B cell (primary cell): ENCODE results near the gene MGAT1. TPM values are rescaled to one million over a fixed set of nuclear protein-coding genes. Genes with fewer than 3 reads are reported as not detected.

Source experiments
- ATAC-seq: fragments of 200-7000 bp; cut with Tn5 transposase; one replicate; pipeline ENCODE4 v1.10.0; 2021; ENCODE audit warnings: low read depth, mild to moderate bottlenecking, moderate number of reproducible peaks, moderate library complexity
- CTCF ChIA-PET: fragments of 350-600 bp; sonication (Branson Sonifier 250); formaldehyde crosslinking; loops from one replicate; lab custom pipeline; 2021; ENCODE audit warnings: antibody characterized with exemption, inconsistent platforms; lab: Charles Lee
- POLR2A ChIA-PET: fragments of 350-600 bp; sonication (Branson Sonifier 250); formaldehyde crosslinking; loops from one replicate; lab custom pipeline; 2021; ENCODE audit warnings: antibody characterized with exemption; lab: Charles Lee
- DNase-seq: peaks from one replicate; pipeline ENCODE4 v3.0.0; 2013
- H2AFZ ChIP-seq: 2 replicates; pipeline ENCODE4 v1.6.1; 2012; ENCODE audit warnings: mild to moderate bottlenecking, low read depth, low read length; ENCODE audit not compliant: insufficient read depth, poor library complexity, severe bottlenecking
- H3K27ac ChIP-seq, 2 donors: 1 replicate in 1 of 2; 2 replicates in 1 of 2; pipeline ENCODE4 v1.5.1; 2012 to 2013; ENCODE audit warnings: low read length in 2 of 2, mild to moderate bottlenecking in 2 of 2, moderate library complexity in 1 of 2
- H3K27me3 ChIP-seq, 4 experiments: fragments of 200-600 bp in 1 of 4; sonication (generic) in 1 of 4; replicated peaks in 1 of 4; 1 replicate in 2 of 4; 2 replicates in 2 of 4; pipeline versions ENCODE4 v1.6.1 to v1.7.0; 2013 to 2016; ENCODE audit warnings: low read length in 3 of 4, mild to moderate bottlenecking in 2 of 4, mixed read lengths in 1 of 4, moderate library complexity in 1 of 4; ENCODE audit not compliant: insufficient read depth in 4 of 4, control insufficient read depth in 3 of 4; ENCODE audit errors: control extremely low read depth in 1 of 4
- H3K36me3 ChIP-seq, 2 experiments: replicated peaks in 1 of 2; 1 replicate in 1 of 2; 2 replicates in 1 of 2; pipeline versions ENCODE4 v1.6.1 to v1.7.1; 2013; ENCODE audit warnings: low read length in 1 of 2; ENCODE audit not compliant: insufficient read depth in 2 of 2, control insufficient read depth in 1 of 2; ENCODE audit errors: control extremely low read depth in 1 of 2, extremely low read depth in 1 of 2
- H3K4me1 ChIP-seq, 2 donors: fragments of 200-600 bp in 1 of 2; sonication (generic) in 1 of 2; 1 replicate in 1 of 2; 2 replicates in 1 of 2; pipeline versions ENCODE4 v1.5.1 to v1.6.1; 2013 to 2017; ENCODE audit warnings: low read length in 2 of 2; ENCODE audit not compliant: control insufficient read depth in 2 of 2, insufficient read depth in 2 of 2
- H3K4me2 ChIP-seq: replicated peaks from 2 replicates; pipeline ENCODE3; 2012; ENCODE audit warnings: mild to moderate bottlenecking, low read depth, low read length; ENCODE audit not compliant: poor library complexity, severe bottlenecking
- H3K4me3 ChIP-seq, 5 experiments: fragments of 200-600 bp in 1 of 5; sonication (generic) in 1 of 5; 1 replicate in 3 of 5; 2 replicates in 2 of 5; pipeline versions ENCODE4 v1.5.1 to v1.7.0; 2011 to 2016; ENCODE audit warnings: low read length in 4 of 5, mild to moderate bottlenecking in 4 of 5, low read depth in 2 of 5, control low read depth in 1 of 5, moderate library complexity in 1 of 5; ENCODE audit not compliant: insufficient read depth in 1 of 5; ENCODE audit errors: control extremely low read depth in 1 of 5, extremely low read depth in 1 of 5
- H3K79me2 ChIP-seq: fragments of 200-600 bp; sonication (generic); one replicate; pipeline ENCODE4 v1.6.0; 2016; ENCODE audit warnings: low read length; ENCODE audit not compliant: control insufficient read depth, insufficient read depth
- H3K9ac ChIP-seq: fragments of 200-600 bp; sonication (generic); 2 replicates; pipeline ENCODE4 v1.6.1; 2017; ENCODE audit warnings: mild to moderate bottlenecking, low read length, moderate library complexity
- H3K9me3 ChIP-seq, 3 donors: one replicate each; pipeline versions ENCODE4 v1.6.1 to v1.7.1; 2013; ENCODE audit warnings: low read length in 2 of 3; ENCODE audit not compliant: control insufficient read depth in 2 of 3, insufficient read depth in 1 of 3; ENCODE audit errors: control extremely low read depth in 1 of 3
- H4K20me1 ChIP-seq: 2 replicates; pipeline ENCODE4 v1.6.0; 2012; ENCODE audit warnings: mild to moderate bottlenecking, low read length; ENCODE audit not compliant: insufficient read depth, control insufficient read depth, poor library complexity, severe bottlenecking
- H3K27ac Mint-ChIP-seq: one replicate; pipeline ENCODE4 v1.8.0; 2021; ENCODE audit warnings: mixed read lengths
- H3K27me3 Mint-ChIP-seq: one replicate; pipeline ENCODE4 v1.8.0; 2021; ENCODE audit warnings: mixed read lengths
- H3K4me1 Mint-ChIP-seq: one replicate; pipeline ENCODE4 v1.8.0; 2021; ENCODE audit warnings: mixed read lengths
- H3K4me3 Mint-ChIP-seq: one replicate; pipeline ENCODE4 v1.8.0; 2021; ENCODE audit warnings: mixed read lengths
- H3K9me3 Mint-ChIP-seq: one replicate; pipeline ENCODE4 v1.8.0; 2022; ENCODE audit warnings: mixed read lengths; ENCODE audit not compliant: insufficient read depth
- EZH2 ChIP-seq: IDR thresholded peaks from 2 replicates; pipeline ENCODE4 v1.6.1; 2012; ENCODE audit warnings: borderline replicate concordance, low read depth, mild to moderate bottlenecking, moderate library complexity, low read length; ENCODE audit not compliant: insufficient read depth, poor library complexity, severe bottlenecking
- WGBS: methylation state at CpG from one replicate; pipeline ENCODE4 v1.1.5; 2013; ENCODE audit warnings: missing lambda C conversion rate; ENCODE audit not compliant: insufficient coverage; 5-methylcytosine and 5-hydroxymethylcytosine counted together
- intact Hi-C: fragments of 100-400 bp; cut with micrococcal nuclease; formaldehyde crosslinking; loops from one replicate; pipeline ENCODE4 v1.10.0; 2022
- polyA plus RNA-seq: library from polyadenylated mRNA; depleted of rRNA; stranded (reverse); fragments of >200 nt; gene quantifications from 2 replicates; pipeline ENCODE4 v1.2.3, GENCODE V29; 2012
- total RNA-seq, 2 donors: library from RNA; stranded (reverse); fragments of 120-200 nt in 1 of 2; gene quantifications; 1 replicate in 1 of 2; 2 replicates in 1 of 2; pipeline versions ENCODE4 v1.2.3 to v1.2.4, GENCODE V29; 2013 to 2022
- TF ChIP-seq, protein P1 (sequence below): fragments of 200-600 bp; IDR thresholded peaks from one replicate; pipeline ENCODE4 v1.8.0; 2022; ENCODE audit warnings: antibody characterized with exemption, mild to moderate bottlenecking

Gene MGAT1
- total and polyA plus RNA-seq, 2 donors (not counting 1 experiment from before 2014, with no cell fraction given), result 81.2 to 140 TPM

DNA sequence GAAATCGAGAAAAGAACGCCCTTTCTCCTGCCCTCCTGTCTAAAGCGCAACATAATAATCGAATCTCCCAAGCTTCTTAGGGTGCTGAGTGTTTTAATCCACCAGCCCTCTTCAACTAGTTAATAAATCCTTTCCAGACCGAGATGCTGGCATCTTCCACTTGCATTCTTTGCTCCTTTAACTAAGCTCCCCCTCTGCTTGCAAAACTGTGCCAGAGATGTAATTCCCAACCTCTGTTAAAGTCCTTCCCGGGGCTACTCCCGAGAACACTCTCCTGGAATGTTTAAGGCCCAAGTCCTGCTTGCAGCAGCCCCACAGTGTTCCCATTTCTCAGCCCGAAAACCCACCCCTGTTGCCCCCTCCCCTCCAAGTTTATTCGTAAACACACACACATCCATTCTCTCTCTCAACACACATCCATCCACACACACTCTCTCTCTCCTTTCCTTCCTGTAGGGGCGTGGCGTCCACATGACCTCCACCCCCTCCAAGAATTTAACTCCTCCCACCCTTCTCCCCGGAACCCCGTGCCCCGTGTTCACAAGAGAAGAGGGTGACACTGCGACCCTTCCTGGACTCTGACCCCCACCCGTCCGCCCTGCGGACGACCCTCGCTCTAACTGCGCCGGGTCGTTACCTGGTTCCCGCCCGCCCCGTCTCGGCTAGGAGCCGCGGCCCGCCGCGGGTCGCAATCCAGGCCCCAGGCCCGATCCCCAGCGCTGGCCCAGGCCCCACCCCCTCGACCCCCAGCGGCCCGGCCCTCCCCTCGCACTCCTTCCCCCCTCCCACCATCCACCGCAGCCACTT lies 7.0 kb upstream of the MGAT1 start:
- Histone ChIP-seq H4K20me1 (no peaks in the 10 kb centered on the region), H3K9me3 (no peaks in the 10 kb centered on the region), H2AFZ (peak overlapping the region; percentile 97), H3K4me2 (peak overlapping the region; percentile 90), H3K9ac (peak overlapping the region; percentile 93), H3K36me3 (peaks cover 0 to 2% of the 10 kb centered on the region in 2 experiments), H3K27me3 (no peaks in the 10 kb centered on the region), H3K79me2 (peaks cover 29% of the 10 kb centered on the region), H3K27ac (peak overlapping the region; percentile 81 to 91), H3K4me1 (peaks cover 58 to 62% of the 10 kb centered on the region in 2 donors), H3K4me3 (peak overlapping the region; percentile 55 to 94 (median 76))
- Mint-ChIP-seq H3K27ac (peak overlapping the region; percentile 95), H3K4me1 (peaks cover 70% of the 10 kb centered on the region), H3K9me3 (no peaks in the 10 kb centered on the region), H3K27me3 (no peaks in the 10 kb centered on the region), H3K4me3 (peak overlapping the region; percentile 88)
- WGBS, result 5% methylated on average over 36 of the region's 40 CpGs
- TF ChIP-seq EZH2, result no peak
- TF ChIP-seq, protein P1, sequence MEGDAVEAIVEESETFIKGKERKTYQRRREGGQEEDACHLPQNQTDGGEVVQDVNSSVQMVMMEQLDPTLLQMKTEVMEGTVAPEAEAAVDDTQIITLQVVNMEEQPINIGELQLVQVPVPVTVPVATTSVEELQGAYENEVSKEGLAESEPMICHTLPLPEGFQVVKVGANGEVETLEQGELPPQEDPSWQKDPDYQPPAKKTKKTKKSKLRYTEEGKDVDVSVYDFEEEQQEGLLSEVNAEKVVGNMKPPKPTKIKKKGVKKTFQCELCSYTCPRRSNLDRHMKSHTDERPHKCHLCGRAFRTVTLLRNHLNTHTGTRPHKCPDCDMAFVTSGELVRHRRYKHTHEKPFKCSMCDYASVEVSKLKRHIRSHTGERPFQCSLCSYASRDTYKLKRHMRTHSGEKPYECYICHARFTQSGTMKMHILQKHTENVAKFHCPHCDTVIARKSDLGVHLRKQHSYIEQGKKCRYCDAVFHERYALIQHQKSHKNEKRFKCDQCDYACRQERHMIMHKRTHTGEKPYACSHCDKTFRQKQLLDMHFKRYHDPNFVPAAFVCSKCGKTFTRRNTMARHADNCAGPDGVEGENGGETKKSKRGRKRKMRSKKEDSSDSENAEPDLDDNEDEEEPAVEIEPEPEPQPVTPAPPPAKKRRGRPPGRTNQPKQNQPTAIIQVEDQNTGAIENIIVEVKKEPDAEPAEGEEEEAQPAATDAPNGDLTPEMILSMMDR, result no peak
- POLR2A ChIA-PET, result interaction anchor here (0.6 to 4.9 kb wide), 13 partner anchors 8 to 452 kb away, joined by 3 to 79 read pairs (median 5); partner anchors contain the start of genes MGAT1, TRIM41 and ZFP62
- ATAC-seq (peak; percentile 67), DNase-seq (peak; percentile 95)
- CTCF ChIA-PET, result interaction anchor here (1.0 to 5.1 kb wide), 3 partner anchors 20 to 379 kb away, joined by 3 to 47 read pairs (median 6); no protein-coding TSS in a partner anchor
- intact Hi-C loops, result loop anchor here (1.0 to 2.0 kb wide), 4 partner anchors 7 to 52 kb away; partner anchors contain the start of genes MGAT1 and ZFP62
